HEK293 (cell line): ENCODE data around the gene PLPPR1.

Experiments used
- CTCF ChIA-PET: fragments of 350-600 bp; formaldehyde crosslinking; extraction: SDS; loops from one replicate; lab custom pipeline; 2021; ENCODE audit warnings: antibody characterized with exemption; lab: Yijun Ruan, JAX
- POLR2A ChIA-PET: fragments of 300-600 bp; formaldehyde crosslinking; extraction: SDS; loops from one replicate; lab custom pipeline; 2020; ENCODE audit warnings: antibody characterized with exemption, inconsistent platforms; lab: Yijun Ruan, JAX
- H3K27ac ChIP-seq: fragments of 200-500 bp; sonication (Bioruptor generic); 2 replicates; pipeline ENCODE4 v1.5.1; 2014; ENCODE audit warnings: low read depth, low read length, control low read depth, inconsistent platforms; ENCODE audit errors: extremely low read depth
- H3K36me3 ChIP-seq, 2 experiments: fragments of 200-500 bp in 1 of 2; sonication (Bioruptor generic) in 1 of 2; 1 replicate in 1 of 2; 2 replicates in 1 of 2; pipeline ENCODE4 v1.5.1; 2014 to 2017; ENCODE audit warnings: inconsistent platforms in 2 of 2, low read length in 2 of 2; ENCODE audit not compliant: control insufficient read depth in 2 of 2, insufficient read depth in 1 of 2
- H3K4me1 ChIP-seq: fragments of 200-500 bp; sonication (Bioruptor generic); 2 replicates; pipeline ENCODE4 v1.5.1; 2014; ENCODE audit warnings: mild to moderate bottlenecking, low read length, inconsistent platforms; ENCODE audit not compliant: control insufficient read depth, insufficient read depth
- H3K4me3 ChIP-seq: 2 replicates; pipeline ENCODE4 v1.5.1; 2011; ENCODE audit warnings: low read depth, mild to moderate bottlenecking, control low read depth, low read length, moderate library complexity
- H3K9me3 ChIP-seq: fragments of 200-500 bp; sonication (Bioruptor generic); 2 replicates; pipeline ENCODE4 v1.5.1; 2014; ENCODE audit warnings: low read depth, low read length, inconsistent platforms; ENCODE audit not compliant: control insufficient read depth, insufficient read depth
- EGR2 ChIP-seq: fragments of 450-650 bp; formaldehyde crosslinking; IDR thresholded peaks from 2 replicates; pipeline ENCODE4 v1.5.1; 2016; ENCODE audit warnings: low read depth, missing biosample characterization, missing genetic modification characterization
- HIC1 ChIP-seq: fragments of 450-650 bp; formaldehyde crosslinking; IDR thresholded peaks from 2 replicates; pipeline ENCODE4 v1.5.1; 2016; ENCODE audit warnings: missing biosample characterization, missing genetic modification characterization
- HOXC10 ChIP-seq: sonication (generic); formaldehyde crosslinking; IDR thresholded peaks from 2 replicates; pipeline ENCODE4 v1.8.1; 2023; ENCODE audit warnings: mild to moderate bottlenecking, missing genetic modification reagents
- MYNN ChIP-seq: fragments of 450-650 bp; formaldehyde crosslinking; IDR thresholded peaks from 2 replicates; pipeline ENCODE4 v1.5.1; 2016; ENCODE audit warnings: missing biosample characterization, missing genetic modification characterization, borderline replicate concordance
- PRDM1 ChIP-seq: fragments of 450-650 bp; formaldehyde crosslinking; IDR thresholded peaks from 2 replicates; pipeline ENCODE4; 2016; ENCODE audit warnings: missing biosample characterization, missing genetic modification characterization
- PRDM4 ChIP-seq: fragments of 450-650 bp; formaldehyde crosslinking; IDR thresholded peaks from 2 replicates; pipeline ENCODE4 v1.5.1; 2017; ENCODE audit warnings: missing biosample characterization, missing genetic modification characterization
- ZBTB1 ChIP-seq: fragments of 450-650 bp; formaldehyde crosslinking; IDR thresholded peaks from 2 replicates; pipeline ENCODE4 v1.5.1; 2016; ENCODE audit warnings: missing biosample characterization, missing genetic modification characterization
- ZBTB26 ChIP-seq: fragments of 450-650 bp; formaldehyde crosslinking; optimal IDR thresholded peaks from 2 replicates; pipeline ENCODE3; 2016; ENCODE audit warnings: missing biosample characterization, mild to moderate bottlenecking, missing genetic modification characterization
- ZNF155 ChIP-seq: fragments of 450-650 bp; formaldehyde crosslinking; IDR thresholded peaks from 2 replicates; pipeline ENCODE4 v1.5.1; 2016; ENCODE audit warnings: missing biosample characterization, missing genetic modification characterization
- ZNF175 ChIP-seq: fragments of 450-650 bp; formaldehyde crosslinking; IDR thresholded peaks from 2 replicates; pipeline ENCODE4 v1.5.1; 2016; ENCODE audit warnings: missing biosample characterization, missing genetic modification characterization
- ZNF184 ChIP-seq: fragments of 450-650 bp; IDR thresholded peaks from 2 replicates; pipeline ENCODE4 v1.5.1; 2018; ENCODE audit warnings: missing biosample characterization, mild to moderate bottlenecking, missing genetic modification characterization
- ZNF211 ChIP-seq: fragments of 450-650 bp; formaldehyde crosslinking; IDR thresholded peaks from 2 replicates; pipeline ENCODE4 v1.5.1; 2016; ENCODE audit warnings: low read depth, missing biosample characterization, missing genetic modification characterization
- ZNF366 ChIP-seq: fragments of 450-650 bp; formaldehyde crosslinking; conservative IDR thresholded peaks from 2 replicates; pipeline ENCODE4 v1.5.1; 2016; ENCODE audit warnings: missing biosample characterization, missing genetic modification characterization
- ZNF48 ChIP-seq: fragments of 450-650 bp; formaldehyde crosslinking; IDR thresholded peaks from 2 replicates; pipeline ENCODE4 v1.5.1; 2016; ENCODE audit warnings: missing biosample characterization, missing genetic modification characterization
- ZNF560 ChIP-seq: fragments of 450-650 bp; formaldehyde crosslinking; IDR thresholded peaks from 2 replicates; pipeline ENCODE4 v1.5.1; 2017; ENCODE audit warnings: missing biosample characterization, missing genetic modification characterization, borderline replicate concordance
- ZNF626 ChIP-seq: fragments of 450-650 bp; sonication (Bioruptor Pico); formaldehyde crosslinking; IDR thresholded peaks from 2 replicates; pipeline ENCODE4 v1.5.1; 2018; ENCODE audit warnings: missing biosample characterization, missing genetic modification characterization, inconsistent platforms
- ZNF701 ChIP-seq: fragments of 450-650 bp; formaldehyde crosslinking; IDR thresholded peaks from 2 replicates; pipeline ENCODE4 v1.5.1; 2016; ENCODE audit warnings: missing biosample characterization, missing genetic modification characterization
- ZNF785 ChIP-seq: fragments of 450-650 bp; formaldehyde crosslinking; IDR thresholded peaks from 2 replicates; pipeline ENCODE4 v1.5.1; 2016; ENCODE audit warnings: missing biosample characterization, missing genetic modification characterization
- ZNF837 ChIP-seq: fragments of 450-650 bp; formaldehyde crosslinking; IDR thresholded peaks from 2 replicates; pipeline ENCODE4 v1.5.1; 2016; ENCODE audit warnings: missing biosample characterization, missing genetic modification characterization
- ZNF843 ChIP-seq: fragments of 450-650 bp; formaldehyde crosslinking; IDR thresholded peaks from 2 replicates; pipeline ENCODE4 v1.5.1; 2016; ENCODE audit warnings: missing biosample characterization, missing genetic modification characterization
- ZSCAN4 ChIP-seq: fragments of 450-650 bp; formaldehyde crosslinking; IDR thresholded peaks from 2 replicates; pipeline ENCODE4 v1.5.1; 2017; ENCODE audit warnings: missing biosample characterization, missing genetic modification characterization

PLPPR1 gene

GRCh38 chr9:101353683-101354082, 325.2 kb downstream of the PLPPR1 start (continued):
- TF ChIP-seq ZBTB26 (tag by site-specific recombination) (no peak), ZNF701 (tag by site-specific recombination) (no peak), EGR2 (tag by site-specific recombination) (no peak), MYNN (tag by site-specific recombination) (no peak), ZNF837 (tag by site-specific recombination) (no peak), PRDM1 (tag by site-specific recombination) (no peak), ZNF785 (tag by site-specific recombination) (no peak), ZNF211 (tag by site-specific recombination) (no peak)

- no peak overlapping the region for H3K27ac ChIP-seq
- H3K4me3 ChIP-seq: no peak overlapping the region
- POLR2A ChIA-PET: no interaction called here
- no peaks in the 10 kb centered on the region for H3K4me1 ChIP-seq
- no peaks in the 10 kb centered on the region for H3K9me3 ChIP-seq
- no peak for TF ChIP-seq ZNF175 (tag by site-specific recombination)
- no peak for TF ChIP-seq HOXC10
- no peak for TF ChIP-seq ZNF48 (tag by site-specific recombination)
- no peak for TF ChIP-seq HIC1 (tag by site-specific recombination)
- TF ChIP-seq ZNF560 (tag by site-specific recombination): no peak
- TF ChIP-seq ZNF626 (tag by site-specific recombination): no peak
- no peak for TF ChIP-seq ZBTB1
- TF ChIP-seq ZNF366: no peak
- no peak for TF ChIP-seq ZSCAN4 (tag by site-specific recombination)
- no peak for TF ChIP-seq ZNF843 (tag by site-specific recombination)
- no peak for TF ChIP-seq PRDM4 (tag by site-specific recombination)
- no peak for TF ChIP-seq ZNF155 (tag by site-specific recombination)
- no peak for TF ChIP-seq ZNF184 (tag by site-specific recombination)
- TF ChIP-seq, all 188 proteins: peak for 0
- CTCF ChIA-PET: no interaction called here
- no peaks in the 10 kb centered on the region for H3K36me3 ChIP-seq
These were observed 325.7 kb downstream of the PLPPR1 start for GRCh38 chr9:101354143-101354764.
